Measurements from ENCODE around the gene KLF4. TPM values are rescaled to one million over a fixed set of nuclear protein-coding genes. Genes with fewer than 3 reads are reported as not detected.

Gene KLF4
- total RNA-seq: 100 to 1,000 TPM in 1 of 3 donors, 10 to 100 TPM in 2; 29.8 to 162 (median 29.8) TPM
- total RNA-seq (2013): 26.2 TPM

DNA sequence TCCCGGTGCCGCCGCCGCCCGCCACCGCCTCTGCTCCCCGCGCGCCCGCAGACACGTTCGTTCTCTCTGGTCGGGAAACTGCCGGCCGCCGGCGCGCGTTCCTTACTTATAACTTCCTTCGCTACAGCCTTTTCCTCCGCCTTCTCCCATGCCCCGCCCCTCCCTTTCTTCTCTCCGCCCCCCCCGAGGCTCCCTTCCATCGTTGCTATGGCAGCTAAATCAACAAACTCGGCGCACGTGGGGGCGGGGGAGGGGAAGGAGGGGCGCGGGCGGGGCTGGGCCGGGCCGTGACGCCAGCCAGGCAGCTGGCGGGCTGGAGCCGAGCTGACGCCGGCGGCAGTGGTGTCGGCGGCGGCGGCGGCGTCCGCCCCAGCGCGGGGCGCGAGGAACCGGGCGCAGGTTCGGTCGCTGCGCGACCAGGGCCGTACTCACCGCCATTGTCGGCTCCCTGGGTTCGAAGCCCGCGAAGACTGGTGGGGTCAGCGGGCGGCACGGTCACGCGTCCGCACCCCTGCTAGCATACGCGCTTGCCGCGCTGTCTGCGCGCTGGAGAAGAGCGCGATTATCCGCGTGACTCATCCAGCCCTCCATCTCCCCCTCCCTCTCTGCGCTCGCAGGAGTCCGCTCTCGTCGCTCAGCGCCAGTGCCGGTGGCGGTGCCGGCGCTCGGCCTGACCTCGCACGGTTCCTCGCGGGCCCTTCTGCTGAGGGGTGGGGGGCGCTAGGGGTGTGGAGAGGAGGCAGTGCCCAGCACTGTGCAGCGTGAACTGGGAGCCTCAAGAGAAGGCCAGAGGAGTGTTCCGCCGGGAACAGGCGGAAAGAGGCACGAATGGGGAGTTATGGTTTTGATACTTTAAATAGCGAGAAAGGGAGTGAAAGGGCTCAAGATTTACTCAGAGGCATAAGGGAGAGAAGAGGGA lies at the start of gene KLF4:
KLF4 (minus strand) TSS at position 83 of the 919 bp plus-strand sequence. CDS start 597 bp downstream, outside the sequence.
- no peaks in the 10 kb centered on the region for H3K36me3 Mint-ChIP-seq
- Histone ChIP-seq H3K36me3 (ENCODE audit: control insufficient read depth, insufficient read depth, low read length) (no peaks in the 10 kb centered on the region), H3K9me3 (ENCODE audit: control insufficient read depth, insufficient read depth, low read length) (no peaks in the 10 kb centered on the region), H3K4me1 (ENCODE audit: control insufficient read depth, insufficient read depth, low read length) (peaks cover 33% of the 10 kb centered on the region), H3K4me3 (ENCODE audit: low read length) (peak within 1 kb of the TSS; percentile 42), H3K27ac (ENCODE audit: low read length) (peak within 1 kb of the TSS; percentile 31), H3K27me3 (ENCODE audit: control insufficient read depth, insufficient read depth, low read length) (peaks cover 15% of the 10 kb centered on the region)
- intact Hi-C loops (cut with micrococcal nuclease): no loop called here
- TF ChIP-seq, protein P1, sequence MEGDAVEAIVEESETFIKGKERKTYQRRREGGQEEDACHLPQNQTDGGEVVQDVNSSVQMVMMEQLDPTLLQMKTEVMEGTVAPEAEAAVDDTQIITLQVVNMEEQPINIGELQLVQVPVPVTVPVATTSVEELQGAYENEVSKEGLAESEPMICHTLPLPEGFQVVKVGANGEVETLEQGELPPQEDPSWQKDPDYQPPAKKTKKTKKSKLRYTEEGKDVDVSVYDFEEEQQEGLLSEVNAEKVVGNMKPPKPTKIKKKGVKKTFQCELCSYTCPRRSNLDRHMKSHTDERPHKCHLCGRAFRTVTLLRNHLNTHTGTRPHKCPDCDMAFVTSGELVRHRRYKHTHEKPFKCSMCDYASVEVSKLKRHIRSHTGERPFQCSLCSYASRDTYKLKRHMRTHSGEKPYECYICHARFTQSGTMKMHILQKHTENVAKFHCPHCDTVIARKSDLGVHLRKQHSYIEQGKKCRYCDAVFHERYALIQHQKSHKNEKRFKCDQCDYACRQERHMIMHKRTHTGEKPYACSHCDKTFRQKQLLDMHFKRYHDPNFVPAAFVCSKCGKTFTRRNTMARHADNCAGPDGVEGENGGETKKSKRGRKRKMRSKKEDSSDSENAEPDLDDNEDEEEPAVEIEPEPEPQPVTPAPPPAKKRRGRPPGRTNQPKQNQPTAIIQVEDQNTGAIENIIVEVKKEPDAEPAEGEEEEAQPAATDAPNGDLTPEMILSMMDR (IDR thresholded peaks at IDR 0.05): no peak
- H3K9me3 Mint-ChIP-seq: no peaks in the 10 kb centered on the region
- peak; percentile 41 to 63 for DNase-seq
- peak within 1 kb of the TSS; percentile 72 to 84 for H3K27ac Mint-ChIP-seq
- ATAC-seq: peak; percentile 59 to 75 (median 71)
- H3K4me3 Mint-ChIP-seq: peak within 1 kb of the TSS; percentile 90
- H3K27me3 Mint-ChIP-seq (ENCODE audit: low read depth in 2 of 2): peaks cover 52 to 60% of the 10 kb centered on the region in 2 donors
- WGBS (ENCODE audit: insufficient coverage): under 1% methylated on average over 97 of the region's 101 CpGs
- H3K4me1 Mint-ChIP-seq: peaks cover 20 to 28% of the 10 kb centered on the region in 2 donors

DNA sequence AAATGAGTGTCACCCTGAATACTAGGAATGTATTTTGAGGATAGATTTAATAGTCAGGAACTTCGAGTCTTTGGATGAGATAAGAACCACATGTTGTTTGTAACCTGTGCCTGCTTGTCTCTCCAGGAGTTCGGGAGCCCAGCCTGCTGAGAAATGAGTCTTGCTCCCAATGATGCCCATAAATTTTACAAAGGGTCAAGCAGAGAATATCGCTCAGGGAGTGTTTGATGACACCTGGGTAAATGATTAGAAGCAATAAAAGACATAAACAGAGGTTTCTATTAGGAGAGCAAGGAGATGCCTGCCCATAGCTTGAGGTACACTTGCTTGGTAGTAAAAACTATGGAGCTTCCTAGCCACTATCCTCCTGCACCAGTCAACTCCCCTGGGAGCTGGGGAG lies 46.9 kb upstream of the KLF4 start:
- no peaks in the 10 kb centered on the region for H3K27me3 ChIP-seq (ENCODE audit: control insufficient read depth, insufficient read depth, low read length)
- H3K4me1 ChIP-seq (ENCODE audit: control insufficient read depth, insufficient read depth, low read length): no peaks in the 10 kb centered on the region
- no peak for ATAC-seq
- no peak overlapping the region for H3K4me3 ChIP-seq (ENCODE audit: low read length)
- H3K27ac ChIP-seq (ENCODE audit: low read length): no peak overlapping the region
- no peaks in the 10 kb centered on the region for H3K4me1 Mint-ChIP-seq
- H3K9me3 Mint-ChIP-seq: no peaks in the 10 kb centered on the region
- 83% methylated on average over 3 of the region's 3 CpGs for WGBS (ENCODE audit: insufficient coverage)
- no peaks in the 10 kb centered on the region for H3K36me3 ChIP-seq (ENCODE audit: control insufficient read depth, insufficient read depth, low read length)
- no peak for DNase-seq
- H3K27me3 Mint-ChIP-seq (ENCODE audit: low read depth in 2 of 2): peaks cover 0 to 5% of the 10 kb centered on the region in 2 donors
- no peaks in the 10 kb centered on the region for H3K36me3 Mint-ChIP-seq
- H3K9me3 ChIP-seq (ENCODE audit: control insufficient read depth, insufficient read depth, low read length): no peaks in the 10 kb centered on the region
- H3K4me3 Mint-ChIP-seq: no peak overlapping the region
- intact Hi-C loops (cut with micrococcal nuclease): no loop called here
- no peak overlapping the region for H3K27ac Mint-ChIP-seq
- TF ChIP-seq, protein P1 (IDR thresholded peaks at IDR 0.05): no peak

DNA sequence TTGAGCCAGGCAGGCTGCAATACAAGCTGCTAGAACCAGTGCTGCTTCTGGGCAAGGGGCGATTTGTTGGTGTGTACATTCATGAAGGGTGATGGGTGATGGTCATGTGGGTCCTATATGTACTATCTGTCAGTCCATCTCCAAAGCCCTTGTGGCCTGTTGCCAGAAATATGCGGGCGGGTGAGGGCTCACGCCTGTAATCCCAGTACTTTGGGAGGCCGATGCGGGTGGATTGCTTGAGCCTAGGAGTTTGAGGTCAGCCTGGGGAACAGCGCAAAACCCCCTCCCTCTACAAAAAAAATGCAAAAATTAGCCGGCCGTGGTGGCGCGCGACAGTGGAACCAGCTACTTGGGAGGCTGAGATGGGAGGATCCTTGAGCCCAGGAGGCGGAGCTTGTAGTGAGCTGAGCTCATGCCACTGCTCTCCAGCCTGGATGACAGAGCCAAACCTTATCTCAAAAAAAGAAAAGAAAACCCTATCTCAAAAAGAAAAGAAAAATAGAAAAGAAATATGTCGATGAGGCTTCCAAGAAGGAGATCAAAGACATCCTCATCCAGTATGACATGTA lies 45.0 kb upstream of the KLF4 start:
- H3K36me3 Mint-ChIP-seq: no peaks in the 10 kb centered on the region
- no peak for ATAC-seq
- no peak for DNase-seq
- H3K4me1 Mint-ChIP-seq: no peaks in the 10 kb centered on the region
- TF ChIP-seq, protein P1 (IDR thresholded peaks at IDR 0.05): no peak
- no peaks in the 10 kb centered on the region for H3K9me3 Mint-ChIP-seq
- Histone ChIP-seq H3K27ac (ENCODE audit: low read length) (no peak overlapping the region), H3K4me1 (ENCODE audit: control insufficient read depth, insufficient read depth, low read length) (no peaks in the 10 kb centered on the region), H3K27me3 (ENCODE audit: control insufficient read depth, insufficient read depth, low read length) (no peaks in the 10 kb centered on the region), H3K36me3 (ENCODE audit: control insufficient read depth, insufficient read depth, low read length) (no peaks in the 10 kb centered on the region), H3K4me3 (ENCODE audit: low read length) (no peak overlapping the region), H3K9me3 (ENCODE audit: control insufficient read depth, insufficient read depth, low read length) (no peaks in the 10 kb centered on the region)
- no peak overlapping the region for H3K4me3 Mint-ChIP-seq
- intact Hi-C loops (cut with micrococcal nuclease): no loop called here
- peaks cover 0 to 5% of the 10 kb centered on the region in 2 donors for H3K27me3 Mint-ChIP-seq (ENCODE audit: low read depth in 2 of 2)
- 97% methylated on average over 12 of the region's 14 CpGs for WGBS (ENCODE audit: insufficient coverage)
- no peak overlapping the region for H3K27ac Mint-ChIP-seq
